ENCODE data around the gene RBM33.

DNA sequence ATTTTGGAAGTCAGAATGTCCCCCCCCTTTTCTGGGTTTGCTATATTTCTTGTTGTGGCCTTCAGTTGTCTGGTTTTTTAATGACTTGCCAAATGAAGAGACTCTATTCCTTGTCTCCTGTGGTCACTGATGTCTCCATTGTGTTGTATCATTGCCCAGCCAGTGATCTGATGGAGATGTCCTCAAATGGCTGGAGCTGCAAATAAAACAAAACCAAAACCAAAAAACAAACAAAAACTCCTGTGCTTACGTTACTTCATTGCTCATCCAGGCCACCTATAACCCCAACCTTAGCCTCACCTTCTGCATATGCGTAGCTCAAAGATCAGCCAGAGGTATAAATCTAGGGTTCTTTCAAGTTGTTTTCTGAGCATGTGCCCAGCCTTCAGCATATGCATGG is 5.1 kb downstream of the RBM33 start:
- TF ChIP-seq POLR2AphosphoS5 (IDR thresholded peaks at IDR 0.05; ENCODE audit: borderline replicate concordance, low read depth, low read length) (no peak), EZH2 (IDR thresholded peaks at IDR 0.05) (no peak)
